Measurements from ENCODE around the gene BANF2. TPM values are rescaled to one million over a fixed set of nuclear protein-coding genes. Genes with fewer than 3 reads are reported as not detected.

Gene BANF2
- total and polyA plus RNA-seq, 2 of the 13 experiments (the other 11 are each of a cell fraction or from before 2014, with no cell fraction given), result 0.35 TPM; not detected in 1

GRCh38 chr20:17747431-17747846 is 47.7 kb downstream of the BANF2 start (continued):
- TF ChIP-seq ZC3H13 (CRISPR knock-in tag; IDR thresholded peaks at IDR 0.05), result no peak
- TF ChIP-seq, protein P1, sequence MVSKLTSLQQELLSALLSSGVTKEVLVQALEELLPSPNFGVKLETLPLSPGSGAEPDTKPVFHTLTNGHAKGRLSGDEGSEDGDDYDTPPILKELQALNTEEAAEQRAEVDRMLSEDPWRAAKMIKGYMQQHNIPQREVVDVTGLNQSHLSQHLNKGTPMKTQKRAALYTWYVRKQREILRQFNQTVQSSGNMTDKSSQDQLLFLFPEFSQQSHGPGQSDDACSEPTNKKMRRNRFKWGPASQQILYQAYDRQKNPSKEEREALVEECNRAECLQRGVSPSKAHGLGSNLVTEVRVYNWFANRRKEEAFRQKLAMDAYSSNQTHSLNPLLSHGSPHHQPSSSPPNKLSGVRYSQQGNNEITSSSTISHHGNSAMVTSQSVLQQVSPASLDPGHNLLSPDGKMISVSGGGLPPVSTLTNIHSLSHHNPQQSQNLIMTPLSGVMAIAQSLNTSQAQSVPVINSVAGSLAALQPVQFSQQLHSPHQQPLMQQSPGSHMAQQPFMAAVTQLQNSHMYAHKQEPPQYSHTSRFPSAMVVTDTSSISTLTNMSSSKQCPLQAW (CRISPR knock-in tag; IDR thresholded peaks at IDR 0.05), result 0 out of 2 replicates have a peak, but pooled peaks have one; percentile 8
- TF ChIP-seq ISL2 (CRISPR knock-in tag; IDR thresholded peaks at IDR 0.05), result no peak
- no peak for TF ChIP-seq ARNT (IDR thresholded peaks at IDR 0.05)
- no peak for TF ChIP-seq SRSF9 (IDR thresholded peaks at IDR 0.05; ENCODE audit: borderline replicate concordance, insufficient read depth, low read depth, low read length, poor library complexity, severe bottlenecking)
- no peak for TF ChIP-seq XBP1 (CRISPR knock-in tag; IDR thresholded peaks at IDR 0.05)
- TF ChIP-seq ZNF614 (CRISPR knock-in tag; IDR thresholded peaks at IDR 0.05; ENCODE audit: borderline replicate concordance), result no peak
- TF ChIP-seq ZNF263 (CRISPR knock-in tag; IDR thresholded peaks at IDR 0.05), result no peak
- no peak for TF ChIP-seq REL (CRISPR knock-in tag; conservative IDR thresholded peaks at IDR 0.05)
- TF ChIP-seq HOXA7 (CRISPR knock-in tag; IDR thresholded peaks at IDR 0.05), result no peak
- TF ChIP-seq, protein P2, sequence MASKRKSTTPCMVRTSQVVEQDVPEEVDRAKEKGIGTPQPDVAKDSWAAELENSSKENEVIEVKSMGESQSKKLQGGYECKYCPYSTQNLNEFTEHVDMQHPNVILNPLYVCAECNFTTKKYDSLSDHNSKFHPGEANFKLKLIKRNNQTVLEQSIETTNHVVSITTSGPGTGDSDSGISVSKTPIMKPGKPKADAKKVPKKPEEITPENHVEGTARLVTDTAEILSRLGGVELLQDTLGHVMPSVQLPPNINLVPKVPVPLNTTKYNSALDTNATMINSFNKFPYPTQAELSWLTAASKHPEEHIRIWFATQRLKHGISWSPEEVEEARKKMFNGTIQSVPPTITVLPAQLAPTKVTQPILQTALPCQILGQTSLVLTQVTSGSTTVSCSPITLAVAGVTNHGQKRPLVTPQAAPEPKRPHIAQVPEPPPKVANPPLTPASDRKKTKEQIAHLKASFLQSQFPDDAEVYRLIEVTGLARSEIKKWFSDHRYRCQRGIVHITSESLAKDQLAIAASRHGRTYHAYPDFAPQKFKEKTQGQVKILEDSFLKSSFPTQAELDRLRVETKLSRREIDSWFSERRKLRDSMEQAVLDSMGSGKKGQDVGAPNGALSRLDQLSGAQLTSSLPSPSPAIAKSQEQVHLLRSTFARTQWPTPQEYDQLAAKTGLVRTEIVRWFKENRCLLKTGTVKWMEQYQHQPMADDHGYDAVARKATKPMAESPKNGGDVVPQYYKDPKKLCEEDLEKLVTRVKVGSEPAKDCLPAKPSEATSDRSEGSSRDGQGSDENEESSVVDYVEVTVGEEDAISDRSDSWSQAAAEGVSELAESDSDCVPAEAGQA (IDR thresholded peaks at IDR 0.05; ENCODE audit: low read depth), result no peak
- TF ChIP-seq, protein P2 (CRISPR knock-in tag; IDR thresholded peaks at IDR 0.05; ENCODE audit: borderline replicate concordance), result no peak
- no peak for TF ChIP-seq BRCA1 (CRISPR knock-in tag; IDR thresholded peaks at IDR 0.05)
- no peak for TF ChIP-seq ZNF414 (CRISPR knock-in tag; IDR thresholded peaks at IDR 0.05)
- TF ChIP-seq TCF7L2 (IDR thresholded peaks at IDR 0.05; ENCODE audit: low read depth, low read length), result no peak
- peak; percentile 20; the same call in 1 of the 2 replicates for TF ChIP-seq SP4 (CRISPR knock-in tag; IDR thresholded peaks at IDR 0.05)
- no peak for TF ChIP-seq HCFC1 (IDR thresholded peaks at IDR 0.05; ENCODE audit: low read depth, low read length)
- no peak; the same call in 1 of the 2 replicates for TF ChIP-seq RFX1 (IDR thresholded peaks at IDR 0.05)
- TF ChIP-seq TEF (CRISPR knock-in tag; IDR thresholded peaks at IDR 0.05), result no peak
- TF ChIP-seq KAT2B (IDR thresholded peaks at IDR 0.05; ENCODE audit: borderline replicate concordance, low read depth, low read length), result no peak
- TF ChIP-seq RFXAP (CRISPR knock-in tag; IDR thresholded peaks at IDR 0.05; ENCODE audit: borderline replicate concordance), result no peak
- TF ChIP-seq TGIF2 (CRISPR knock-in tag; IDR thresholded peaks at IDR 0.05), result no peak
- no peak for TF ChIP-seq THYN1 (CRISPR knock-in tag; IDR thresholded peaks at IDR 0.05; ENCODE audit: borderline replicate concordance, low read depth)
- no peak for TF ChIP-seq NFKB2 (CRISPR knock-in tag; IDR thresholded peaks at IDR 0.05; ENCODE audit: borderline replicate concordance)
- TF ChIP-seq ZNF724P (CRISPR knock-in tag; IDR thresholded peaks at IDR 0.05; ENCODE audit: borderline replicate concordance), result no peak

Data from HepG2 (cell line).